SK-N-MC (cell line): ENCODE measurements around the gene SECTM1.
"Not testable (repeated sequence)": the region's sequence is repeated elsewhere in the genome, so short reads cannot be mapped to it uniquely, and the experiment has no call there.

Experiments
- DNase-seq: peaks from one replicate; pipeline ENCODE4 v3.0.0-alpha.2; 2011; ENCODE audit warnings: low read depth, low spot score
- H3K27ac ChIP-seq: fragments of 200-600 bp; sonication (generic); 2 replicates; pipeline ENCODE4 v1.5.1; 2016; ENCODE audit warnings: mixed run types
- H3K36me3 ChIP-seq: fragments of 200-600 bp; sonication (generic); 2 replicates; pipeline ENCODE4 v1.6.1; 2017; ENCODE audit warnings: antibody characterized with exemption, low read length, mixed read lengths; ENCODE audit not compliant: insufficient read depth
- H3K4me3 ChIP-seq: fragments of 200-600 bp; sonication (generic); 2 replicates; pipeline ENCODE4 v1.5.1; 2016
- H3K9ac ChIP-seq: fragments of 200-600 bp; sonication (generic); 2 replicates; pipeline ENCODE4 v1.8.0; 2017; ENCODE audit warnings: mixed run types, mixed read lengths; ENCODE audit not compliant: insufficient read length
- H3K9me3 ChIP-seq: fragments of 200-600 bp; sonication (generic); 2 replicates; pipeline ENCODE4 v1.6.1; 2017; ENCODE audit warnings: low read depth, mild to moderate bottlenecking, antibody characterized with exemption, low read length, moderate library complexity, mixed read lengths
- EZH2 ChIP-seq: fragments of 200-600 bp; sonication (generic); IDR thresholded peaks from one replicate; pipeline ENCODE4 v1.6.1; 2017; ENCODE audit warnings: antibody characterized with exemption
- FOXP2 ChIP-seq: optimal IDR thresholded peaks from 2 replicates; pipeline ENCODE3; 2011; ENCODE audit warnings: mild to moderate bottlenecking, moderate library complexity; ENCODE audit not compliant: insufficient read depth; ENCODE audit errors: extremely low read length, control extremely low read depth
- POLR2AphosphoS5 ChIP-seq: IDR thresholded peaks from 2 replicates; pipeline ENCODE4 v1.6.1; 2012; ENCODE audit warnings: mild to moderate bottlenecking, low read depth, low read length, borderline replicate concordance

The SECTM1 gene

GRCh38 chr17:82333279-82334171 is at the start of gene SECTM1:
SECTM1 (minus strand) TSS chr17:82333766; CDS start chr17:82327240, 6,526 bp downstream.
- TF ChIP-seq POLR2AphosphoS5 (peak; percentile 43; the same call in 1 of the 2 replicates), FOXP2 (no peak), EZH2 (no peak)
- Histone ChIP-seq H3K4me3 (peak within 1 kb of the TSS; percentile 81), H3K36me3 (no peaks in the 10 kb centered on the region), H3K9me3 (no peaks in the 10 kb centered on the region), H3K9ac (peak within 1 kb of the TSS; percentile 46), H3K27ac (no peak within 1 kb of the TSS)
- no peak for DNase-seq

- H3K36me3 ChIP-seq = no peaks in the 10 kb centered on the region
- no peak for TF ChIP-seq FOXP2
- TF ChIP-seq POLR2AphosphoS5 = no peak
- TF ChIP-seq EZH2 = no peak
- H3K9me3 ChIP-seq = no peaks in the 10 kb centered on the region
- H3K9ac ChIP-seq = no peak overlapping the region
- H3K4me3 ChIP-seq = no peak overlapping the region
- no peak for DNase-seq
- H3K27ac ChIP-seq = no peak overlapping the region
Measured at GRCh38 chr17:82382933-82383255, 49.3 kb upstream of the SECTM1 start.

DNA sequence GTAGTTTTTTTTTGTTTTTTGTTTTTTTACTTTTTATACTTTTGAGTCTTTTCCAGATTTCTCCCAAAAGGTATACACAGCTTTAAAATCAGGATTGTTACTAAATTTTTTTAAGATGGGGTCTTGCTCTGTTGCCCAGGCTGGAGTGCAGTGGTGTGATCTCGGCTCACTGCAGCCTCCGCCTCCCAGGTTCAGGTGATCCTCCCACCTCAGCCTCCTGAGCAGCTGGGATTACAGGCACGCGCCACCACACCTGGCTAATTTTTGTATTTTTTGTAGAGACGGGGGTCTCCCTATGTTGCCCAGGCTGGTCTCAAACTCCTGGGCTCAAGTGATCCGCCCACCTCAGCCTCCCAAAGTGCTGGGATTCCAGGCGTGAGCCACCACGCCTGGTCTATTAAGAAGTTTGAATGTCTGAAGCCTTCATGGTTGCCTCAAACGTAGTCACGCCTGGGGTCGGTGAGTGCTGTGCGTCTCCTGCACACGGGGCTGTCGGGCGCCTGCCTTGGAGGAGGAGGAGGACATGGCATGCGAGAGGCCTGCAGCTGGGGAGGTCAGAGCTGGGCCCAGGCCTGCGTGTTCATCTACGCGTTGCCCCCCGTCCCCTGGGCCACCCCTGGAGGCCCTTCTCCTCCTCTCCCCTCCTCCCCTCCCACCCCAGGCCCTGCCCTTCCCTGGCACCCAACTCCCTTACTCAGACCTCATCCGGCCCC is 48.8 kb upstream of the SECTM1 start:
- not testable (repeated sequence) for DNase-seq

GRCh38 chr17:82381703-82382009 is 48.1 kb upstream of the SECTM1 start:
- H3K36me3 ChIP-seq, H3K9me3 ChIP-seq, H3K9ac ChIP-seq, DNase-seq, H3K27ac ChIP-seq, H3K4me3 ChIP-seq: not testable (repeated sequence)

More for the DNA sequence above, 48.8 kb upstream of the SECTM1 start:
- H3K9me3 ChIP-seq, H3K36me3 ChIP-seq, H3K9ac ChIP-seq, H3K27ac ChIP-seq, H3K4me3 ChIP-seq: not testable (repeated sequence)

DNA sequence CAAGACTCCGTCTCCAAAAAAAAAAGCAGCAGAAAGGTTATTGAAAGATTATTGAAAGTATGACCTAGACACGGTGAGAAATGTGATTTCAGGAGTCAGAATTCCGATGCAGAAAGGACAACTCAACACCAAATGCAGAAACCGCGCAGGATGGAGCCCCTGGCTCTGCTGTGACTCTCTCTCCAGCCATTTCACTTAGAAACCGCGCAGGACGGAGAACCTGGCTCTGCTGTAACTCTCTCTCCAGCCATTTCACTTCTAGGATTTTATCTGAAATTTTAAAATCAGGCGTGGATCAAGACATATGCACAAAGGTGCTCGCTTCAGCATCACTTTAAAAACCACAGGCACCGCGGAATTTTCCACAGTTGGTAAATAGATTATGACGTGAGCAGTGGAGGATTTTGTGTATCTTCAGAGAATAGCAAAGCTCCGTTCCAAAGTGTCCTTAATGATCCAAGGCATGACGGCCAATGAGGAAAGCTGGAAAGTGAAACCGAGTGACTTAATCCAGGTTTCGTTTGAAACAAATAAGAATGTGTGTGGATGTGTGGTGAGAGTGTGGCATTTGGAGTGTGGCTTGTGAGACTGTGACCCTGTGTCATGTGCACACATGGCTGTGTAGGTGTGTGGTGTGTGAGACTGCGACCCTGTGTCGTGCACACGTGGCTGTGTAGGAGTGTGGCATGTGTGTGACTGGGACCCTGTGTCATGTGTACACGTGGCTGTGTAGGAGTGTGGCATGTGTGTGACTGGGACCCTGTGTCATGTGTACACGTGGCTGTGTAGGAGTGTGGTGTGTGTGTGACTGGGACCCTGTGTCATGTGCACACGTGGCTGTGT is 47.5 kb upstream of the SECTM1 start:
- H3K9me3 ChIP-seq = no peaks in the 10 kb centered on the region
- no peak overlapping the region for H3K4me3 ChIP-seq
- no peaks in the 10 kb centered on the region for H3K36me3 ChIP-seq
- no peak overlapping the region for H3K27ac ChIP-seq
- H3K9ac ChIP-seq = no peak overlapping the region
- DNase-seq = no peak
- TF ChIP-seq FOXP2 (no peak), EZH2 (no peak), POLR2AphosphoS5 (no peak)

DNA sequence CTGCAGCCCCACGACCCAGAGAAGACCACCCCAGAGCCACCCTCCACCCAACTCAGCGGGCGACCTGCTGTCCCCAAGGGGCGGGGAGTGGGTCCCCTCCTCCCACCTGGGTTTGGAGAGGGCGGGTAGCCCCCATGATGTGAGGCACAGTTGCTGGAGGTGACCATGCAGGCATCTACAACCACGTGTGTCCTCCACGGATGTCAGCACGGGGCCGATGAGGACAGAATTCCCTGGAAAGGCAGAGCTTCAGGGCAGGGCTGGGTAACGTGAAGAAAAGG is 45.1 kb upstream of the SECTM1 start:
- TF ChIP-seq EZH2 (no peak), POLR2AphosphoS5 (no peak), FOXP2 (no peak)
- Histone ChIP-seq H3K27ac (no peak overlapping the region), H3K4me3 (no peak overlapping the region), H3K36me3 (no peaks in the 10 kb centered on the region), H3K9me3 (no peaks in the 10 kb centered on the region), H3K9ac (no peak overlapping the region)
- DNase-seq = no peak

DNA sequence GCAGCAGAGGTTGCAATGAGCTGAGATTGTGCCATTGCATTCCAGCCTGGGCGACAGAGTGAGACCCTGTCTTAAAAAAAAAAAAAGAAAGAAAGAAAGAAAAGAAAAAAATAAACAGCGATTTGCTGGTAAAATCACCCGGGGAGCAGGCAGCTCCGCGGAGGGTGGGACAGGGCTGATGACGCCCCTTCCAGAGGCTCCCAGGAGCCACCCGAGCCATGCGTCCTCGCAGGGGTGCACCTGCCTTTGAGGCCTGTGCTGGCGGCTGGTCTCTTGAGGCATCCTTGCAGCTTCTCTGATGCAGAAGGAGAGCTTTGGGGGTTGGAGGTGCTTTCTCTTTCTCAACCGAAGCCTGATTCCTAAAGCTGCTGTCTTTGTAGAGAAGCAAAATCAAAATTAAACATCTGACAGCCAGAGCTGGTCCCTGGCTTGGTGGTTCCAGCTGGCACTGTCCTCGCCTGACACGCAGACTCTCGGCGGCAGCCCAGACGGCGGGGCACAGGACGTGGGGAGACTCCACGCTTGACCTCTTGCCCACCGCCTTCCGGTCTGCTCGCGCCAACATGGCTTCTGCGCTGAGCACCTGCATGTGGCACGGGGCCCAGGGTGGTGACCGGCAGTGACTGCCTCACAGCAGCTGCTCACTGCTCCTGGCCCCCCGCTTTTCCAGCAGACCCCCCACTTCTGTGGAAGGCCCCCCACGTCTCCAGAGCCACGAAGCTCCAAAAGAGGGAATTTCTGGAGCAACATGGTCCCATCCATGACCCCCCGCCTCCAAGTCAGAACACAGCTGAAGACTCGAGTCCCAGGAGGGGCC is 44.6 kb upstream of the SECTM1 start:
- Histone ChIP-seq H3K9me3 (no peaks in the 10 kb centered on the region), H3K27ac (no peak overlapping the region), H3K4me3 (no peak overlapping the region), H3K36me3 (no peaks in the 10 kb centered on the region), H3K9ac (no peak overlapping the region)
- DNase-seq = no peak
- no peak for TF ChIP-seq EZH2
- no peak for TF ChIP-seq FOXP2
- no peak for TF ChIP-seq POLR2AphosphoS5

DNA sequence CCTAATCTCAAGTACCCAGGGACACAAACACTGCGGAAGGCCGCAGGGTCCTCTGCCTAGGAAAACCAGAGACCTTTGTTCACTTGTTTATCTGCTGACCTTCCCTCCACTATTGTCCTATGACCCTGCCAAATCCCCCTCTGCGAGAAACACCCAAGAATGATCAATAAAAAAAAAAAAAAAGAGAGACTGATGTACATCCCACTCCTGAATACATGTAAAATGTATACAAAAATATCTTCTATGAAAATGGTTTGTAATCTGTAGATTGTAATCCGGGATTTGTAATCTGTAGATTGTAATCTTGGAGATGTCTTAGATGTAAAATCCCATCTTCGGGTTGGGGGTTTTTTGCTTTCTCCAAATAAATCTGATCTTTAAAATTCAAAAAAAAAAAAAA is 43.7 kb upstream of the SECTM1 start:
- H3K36me3 ChIP-seq, H3K9me3 ChIP-seq, H3K4me3 ChIP-seq, H3K9ac ChIP-seq, H3K27ac ChIP-seq, DNase-seq: not testable (repeated sequence)
